HG03342 (cell line): Measurements from ENCODE around the gene TPM1.

Experiments used
- ATAC-seq: cut with Tn5 transposase; IDR thresholded peaks from one replicate; pipeline ENCODE4 v1.9.1; 2021; ENCODE audit warnings: mild to moderate bottlenecking, moderate library complexity; ENCODE audit not compliant: unreplicated experiment

The TPM1 gene

GRCh38 chr15:63072023-63072650, 29.6 kb downstream of the TPM1 start:
- no peak for ATAC-seq

GRCh38 chr15:63072809-63073277, 30.3 kb downstream of the TPM1 start:
- no peak for ATAC-seq

- no peak for ATAC-seq
Observed at GRCh38 chr15:63073497-63074172, 31.1 kb downstream of the TPM1 start.

GRCh38 chr15:63075015-63075983, 32.8 kb downstream of the TPM1 start:
- no peak for ATAC-seq

GRCh38 chr15:63075984-63076713, 33.6 kb downstream of the TPM1 start:
- no peak for ATAC-seq

- no peak for ATAC-seq
Observed at GRCh38 chr15:63076714-63077046, 34.1 kb downstream of the TPM1 start.

GRCh38 chr15:63077952-63078351, 35.4 kb downstream of the TPM1 start:
- no peak for ATAC-seq

- ATAC-seq: no peak
Observed at GRCh38 chr15:63079947-63080626, 37.5 kb downstream of the TPM1 start.

GRCh38 chr15:63080634-63081250, 38.2 kb downstream of the TPM1 start:
- ATAC-seq: no peak

GRCh38 chr15:63082366-63082765, 39.8 kb downstream of the TPM1 start:
- ATAC-seq: no peak

GRCh38 chr15:63083044-63083443, 40.5 kb downstream of the TPM1 start:
- ATAC-seq: no peak

- ATAC-seq: no peak
Observed at GRCh38 chr15:63083541-63083940, 41.0 kb downstream of the TPM1 start.

GRCh38 chr15:63084806-63085205, 42.3 kb downstream of the TPM1 start:
- ATAC-seq: no peak

GRCh38 chr15:63085289-63085688, 42.7 kb downstream of the TPM1 start:
- no peak for ATAC-seq

GRCh38 chr15:63086271-63086670, 43.7 kb downstream of the TPM1 start:
- no peak for ATAC-seq

- ATAC-seq: no peak
Observed at GRCh38 chr15:63086947-63087346, 44.4 kb downstream of the TPM1 start.

GRCh38 chr15:63088533-63089245, 46.1 kb downstream of the TPM1 start:
- no peak for ATAC-seq

- no peak for ATAC-seq
Observed at GRCh38 chr15:63089260-63090043, 46.9 kb downstream of the TPM1 start.

GRCh38 chr15:63090472-63090871, 47.9 kb downstream of the TPM1 start:
- no peak for ATAC-seq
